ENCODE measurements around the gene SMG1.
A peak's percentile ranks its signal among the peaks of the same experiment; 100 is the strongest.
"Not testable (repeated sequence)": the region's sequence is repeated elsewhere in the genome, so short reads cannot be mapped to it uniquely, and the experiment has no call there.

The SMG1 gene

DNA sequence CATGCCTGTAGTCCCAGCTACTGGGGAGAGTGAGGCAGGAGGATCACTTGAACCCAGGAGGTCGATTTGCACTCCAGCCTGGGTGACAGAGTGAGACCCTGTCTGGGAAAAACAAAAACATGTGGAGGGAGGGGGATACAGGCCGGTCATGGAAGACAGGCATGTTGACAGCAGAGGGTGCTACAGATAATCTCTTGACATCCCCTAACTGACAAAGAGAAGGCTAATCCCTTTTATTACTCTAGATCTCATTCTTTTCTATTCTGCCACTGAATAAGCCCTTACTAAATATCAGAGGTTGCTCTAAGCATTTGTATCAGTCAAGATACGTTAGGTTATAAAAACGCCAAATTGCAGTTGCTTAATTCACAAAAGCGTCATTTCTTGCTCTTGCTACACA is 149.9 kb downstream of the SMG1 start:
- H3K36me3 ChIP-seq (ENCODE audit: control insufficient read depth in 4 of 4, insufficient read depth in 4 of 4, low read length in 3 of 4); H3K4me3 ChIP-seq (ENCODE audit: control insufficient read depth in 1 of 7, extremely low read depth in 1 of 7, insufficient read depth in 4 of 7, low read depth in 2 of 7, low read length in 6 of 7); H3K4me1 ChIP-seq (ENCODE audit: control extremely low read depth in 1 of 4, control insufficient read depth in 4 of 4, insufficient read depth in 4 of 4, low read length in 3 of 4); DNase-seq; H3K27ac ChIP-seq (ENCODE audit: insufficient read depth in 1 of 2, low read depth in 1 of 2, low read length in 2 of 2, poor library complexity in 1 of 2, severe bottlenecking in 2 of 2); POLR2A ChIA-PET; H3K27me3 ChIP-seq (replicated peaks in 2 of 5; ENCODE audit: control insufficient read depth in 4 of 5, insufficient read depth in 5 of 5, low read length in 4 of 5); H3K9me3 ChIP-seq (ENCODE audit: control extremely low read depth in 1 of 5, control insufficient read depth in 4 of 5, insufficient read depth in 2 of 5, low read depth in 1 of 5, low read length in 4 of 5); CTCF ChIA-PET: not testable (repeated sequence)
- 96% methylated on average over 4 of the region's 5 CpGs for WGBS (ENCODE audit: insufficient coverage)

DNA sequence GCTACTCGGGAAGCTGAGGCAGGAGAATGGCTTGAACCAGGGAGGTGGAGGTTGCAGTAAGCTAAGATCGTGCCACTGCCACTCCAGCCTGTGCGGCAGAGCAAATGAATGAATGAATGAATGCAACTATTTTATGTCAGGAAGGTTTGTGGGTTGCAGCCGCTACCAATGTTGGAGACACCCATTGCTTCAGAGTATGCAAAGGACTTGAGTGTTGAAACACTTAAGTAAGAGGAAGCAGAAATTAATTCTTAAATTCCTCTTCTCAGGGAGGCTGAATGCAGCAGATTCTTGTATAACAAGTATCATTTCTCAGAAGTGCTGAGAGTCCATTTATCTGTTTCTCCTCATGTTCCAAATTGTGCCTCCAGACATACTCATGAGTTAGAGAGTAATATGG is 151.6 kb downstream of the SMG1 start:
- H3K4me1 ChIP-seq (ENCODE audit: control extremely low read depth in 1 of 4, control insufficient read depth in 4 of 4, insufficient read depth in 4 of 4, low read length in 3 of 4); H3K9me3 ChIP-seq (ENCODE audit: control extremely low read depth in 1 of 5, control insufficient read depth in 4 of 5, insufficient read depth in 2 of 5, low read depth in 1 of 5, low read length in 4 of 5); H3K36me3 ChIP-seq (ENCODE audit: control insufficient read depth in 4 of 4, insufficient read depth in 4 of 4, low read length in 3 of 4); POLR2A ChIA-PET; H3K4me3 ChIP-seq (ENCODE audit: control insufficient read depth in 1 of 7, extremely low read depth in 1 of 7, insufficient read depth in 4 of 7, low read depth in 2 of 7, low read length in 6 of 7); H3K27ac ChIP-seq (ENCODE audit: insufficient read depth in 1 of 2, low read depth in 1 of 2, low read length in 2 of 2, poor library complexity in 1 of 2, severe bottlenecking in 2 of 2); H3K27me3 ChIP-seq (replicated peaks in 2 of 5; ENCODE audit: control insufficient read depth in 4 of 5, insufficient read depth in 5 of 5, low read length in 4 of 5): not testable (repeated sequence)
- peak in 2 of 3 donors; percentile 44 to 49 for DNase-seq
- CTCF ChIA-PET = interaction anchor here (0.7 to 1.0 kb wide), 2 partner anchors 15 to 46 kb away, joined by 3 read pairs; partner anchors contain the start of gene RPS15A
- WGBS (ENCODE audit: insufficient coverage) = 85% methylated on average over 4 of the region's 4 CpGs

DNA sequence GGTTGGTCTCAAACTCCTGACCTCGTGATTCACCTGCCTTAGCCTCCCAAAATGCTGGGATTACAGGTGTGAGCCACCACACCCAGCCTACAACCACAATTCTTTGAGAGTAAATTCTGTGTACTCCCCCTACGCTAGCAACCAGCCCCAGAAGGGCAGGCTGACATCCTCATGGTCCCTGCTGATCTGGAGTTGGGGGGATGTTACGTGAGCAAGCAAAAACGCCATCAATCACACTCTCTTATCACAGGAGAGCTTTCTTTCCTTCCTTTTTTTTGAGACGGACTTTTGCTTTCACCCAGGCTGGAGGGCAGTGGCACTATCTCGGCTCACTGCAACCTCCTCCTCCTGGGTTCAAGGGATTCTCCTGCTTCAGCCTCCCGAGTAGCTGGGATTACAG is 154.0 kb downstream of the SMG1 start:
- peak; percentile 55 to 85 (median 75) for DNase-seq
- H3K36me3 ChIP-seq (ENCODE audit: control insufficient read depth in 4 of 4, insufficient read depth in 4 of 4, low read length in 3 of 4); POLR2A ChIA-PET; H3K4me3 ChIP-seq (ENCODE audit: control insufficient read depth in 1 of 7, extremely low read depth in 1 of 7, insufficient read depth in 4 of 7, low read depth in 2 of 7, low read length in 6 of 7); H3K27ac ChIP-seq (ENCODE audit: insufficient read depth in 1 of 2, low read depth in 1 of 2, low read length in 2 of 2, poor library complexity in 1 of 2, severe bottlenecking in 2 of 2); CTCF ChIA-PET; H3K27me3 ChIP-seq (replicated peaks in 2 of 5; ENCODE audit: control insufficient read depth in 4 of 5, insufficient read depth in 5 of 5, low read length in 4 of 5); H3K9me3 ChIP-seq (ENCODE audit: control extremely low read depth in 1 of 5, control insufficient read depth in 4 of 5, insufficient read depth in 2 of 5, low read depth in 1 of 5, low read length in 4 of 5); H3K4me1 ChIP-seq (ENCODE audit: control extremely low read depth in 1 of 4, control insufficient read depth in 4 of 4, insufficient read depth in 4 of 4, low read length in 3 of 4): not testable (repeated sequence)
- WGBS (ENCODE audit: insufficient coverage) = 8% methylated on average over 4 of the region's 7 CpGs

DNA sequence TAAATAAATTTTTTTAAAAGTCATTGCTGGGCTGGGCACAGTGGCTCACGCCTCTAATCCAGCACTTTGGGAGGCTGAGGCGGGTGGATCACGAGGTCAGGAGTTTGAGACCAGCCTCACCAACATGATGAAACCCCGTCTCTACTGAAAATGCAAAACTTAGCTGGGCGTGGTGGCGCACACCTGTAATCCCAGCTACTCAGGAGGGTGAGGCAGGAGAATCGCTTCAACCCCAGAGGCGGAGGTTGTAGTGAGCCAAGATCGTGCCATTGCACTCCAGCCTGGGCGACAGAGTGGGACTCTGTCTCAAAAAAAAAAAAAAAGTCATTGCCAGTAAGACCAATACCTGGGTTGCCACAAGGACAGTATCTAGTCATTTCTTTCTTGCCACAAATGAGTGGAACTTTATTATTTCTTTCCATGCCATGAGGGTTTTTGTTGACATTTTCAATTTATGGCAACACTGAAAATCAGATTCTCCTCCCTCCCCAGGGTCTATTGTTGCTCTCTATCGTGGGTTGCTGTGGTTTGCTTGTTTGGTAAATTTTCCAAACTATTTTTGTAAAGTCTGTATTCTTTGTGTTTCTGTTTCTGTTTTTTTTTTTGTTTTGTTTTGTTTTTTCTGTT is 155.8 kb downstream of the SMG1 start:
- H3K4me3 ChIP-seq (ENCODE audit: control insufficient read depth in 1 of 7, extremely low read depth in 1 of 7, insufficient read depth in 4 of 7, low read depth in 2 of 7, low read length in 6 of 7); CTCF ChIA-PET; POLR2A ChIA-PET; H3K27me3 ChIP-seq (replicated peaks in 2 of 5; ENCODE audit: control insufficient read depth in 4 of 5, insufficient read depth in 5 of 5, low read length in 4 of 5); DNase-seq; H3K36me3 ChIP-seq (ENCODE audit: control insufficient read depth in 4 of 4, insufficient read depth in 4 of 4, low read length in 3 of 4); H3K4me1 ChIP-seq (ENCODE audit: control extremely low read depth in 1 of 4, control insufficient read depth in 4 of 4, insufficient read depth in 4 of 4, low read length in 3 of 4); H3K9me3 ChIP-seq (ENCODE audit: control extremely low read depth in 1 of 5, control insufficient read depth in 4 of 5, insufficient read depth in 2 of 5, low read depth in 1 of 5, low read length in 4 of 5); H3K27ac ChIP-seq (ENCODE audit: insufficient read depth in 1 of 2, low read depth in 1 of 2, low read length in 2 of 2, poor library complexity in 1 of 2, severe bottlenecking in 2 of 2): not testable (repeated sequence)
- 95% methylated on average over 6 of the region's 11 CpGs for WGBS (ENCODE audit: insufficient coverage)

DNA sequence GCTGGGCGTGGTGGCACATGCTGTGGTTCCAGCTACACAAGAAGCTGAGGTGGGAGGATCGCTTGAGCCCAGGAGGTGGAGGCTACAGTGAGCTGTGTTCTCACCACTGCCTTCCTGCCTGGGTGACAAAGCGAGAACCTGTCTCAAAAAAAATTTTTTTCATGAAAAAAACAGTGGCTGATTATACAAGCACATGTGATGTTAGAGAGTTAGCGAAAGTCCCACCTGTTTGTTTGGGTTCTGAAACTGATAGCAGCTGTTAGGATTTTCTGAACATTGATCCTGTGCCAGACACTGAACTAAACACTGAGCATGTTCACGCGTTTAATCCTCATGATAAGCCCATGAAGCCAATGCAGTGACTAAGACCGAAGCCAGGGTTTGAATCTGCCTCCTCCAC is 159.0 kb downstream of the SMG1 start:
- H3K27me3 ChIP-seq (replicated peaks in 2 of 5; ENCODE audit: control insufficient read depth in 4 of 5, insufficient read depth in 5 of 5, low read length in 4 of 5); H3K4me3 ChIP-seq (ENCODE audit: control insufficient read depth in 1 of 7, extremely low read depth in 1 of 7, insufficient read depth in 4 of 7, low read depth in 2 of 7, low read length in 6 of 7); POLR2A ChIA-PET; H3K36me3 ChIP-seq (ENCODE audit: control insufficient read depth in 4 of 4, insufficient read depth in 4 of 4, low read length in 3 of 4); CTCF ChIA-PET; H3K27ac ChIP-seq (ENCODE audit: insufficient read depth in 1 of 2, low read depth in 1 of 2, low read length in 2 of 2, poor library complexity in 1 of 2, severe bottlenecking in 2 of 2); H3K9me3 ChIP-seq (ENCODE audit: control extremely low read depth in 1 of 5, control insufficient read depth in 4 of 5, insufficient read depth in 2 of 5, low read depth in 1 of 5, low read length in 4 of 5); H3K4me1 ChIP-seq (ENCODE audit: control extremely low read depth in 1 of 4, control insufficient read depth in 4 of 4, insufficient read depth in 4 of 4, low read length in 3 of 4): not testable (repeated sequence)
- 21% methylated on average over 4 of the region's 7 CpGs for WGBS (ENCODE audit: insufficient coverage)
- DNase-seq = peak in 2 of 3 donors; percentile 54 to 65

DNA sequence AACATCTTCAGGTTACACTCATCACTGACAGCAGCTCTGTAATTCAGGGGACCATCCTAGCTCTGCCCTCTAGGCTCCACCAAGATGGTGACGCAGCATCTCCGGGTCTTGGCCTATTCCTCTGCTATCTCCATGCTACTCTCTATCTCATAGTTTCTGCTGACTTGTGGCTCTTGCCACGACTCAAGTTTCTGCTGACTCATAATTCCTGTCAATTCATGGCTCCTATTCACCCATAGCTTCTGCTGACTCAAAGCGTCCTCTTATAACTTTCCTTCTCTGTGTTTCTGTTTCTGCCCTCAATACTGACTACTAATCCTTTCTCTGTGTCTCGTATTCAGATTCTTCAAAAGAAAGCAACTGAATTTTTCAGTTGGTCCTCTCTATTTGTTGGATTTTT is 163.5 kb downstream of the SMG1 start:
- H3K27ac ChIP-seq (ENCODE audit: insufficient read depth in 1 of 2, low read depth in 1 of 2, low read length in 2 of 2, poor library complexity in 1 of 2, severe bottlenecking in 2 of 2); H3K9me3 ChIP-seq (ENCODE audit: control extremely low read depth in 1 of 5, control insufficient read depth in 4 of 5, insufficient read depth in 2 of 5, low read depth in 1 of 5, low read length in 4 of 5); H3K4me3 ChIP-seq (ENCODE audit: control insufficient read depth in 1 of 7, extremely low read depth in 1 of 7, insufficient read depth in 4 of 7, low read depth in 2 of 7, low read length in 6 of 7); H3K36me3 ChIP-seq (ENCODE audit: control insufficient read depth in 4 of 4, insufficient read depth in 4 of 4, low read length in 3 of 4); H3K4me1 ChIP-seq (ENCODE audit: control extremely low read depth in 1 of 4, control insufficient read depth in 4 of 4, insufficient read depth in 4 of 4, low read length in 3 of 4); CTCF ChIA-PET; DNase-seq; H3K27me3 ChIP-seq (replicated peaks in 2 of 5; ENCODE audit: control insufficient read depth in 4 of 5, insufficient read depth in 5 of 5, low read length in 4 of 5); POLR2A ChIA-PET: not testable (repeated sequence)
- no CpG with 5 or more reads among the region's 5 CpGs for WGBS (ENCODE audit: insufficient coverage)

DNA sequence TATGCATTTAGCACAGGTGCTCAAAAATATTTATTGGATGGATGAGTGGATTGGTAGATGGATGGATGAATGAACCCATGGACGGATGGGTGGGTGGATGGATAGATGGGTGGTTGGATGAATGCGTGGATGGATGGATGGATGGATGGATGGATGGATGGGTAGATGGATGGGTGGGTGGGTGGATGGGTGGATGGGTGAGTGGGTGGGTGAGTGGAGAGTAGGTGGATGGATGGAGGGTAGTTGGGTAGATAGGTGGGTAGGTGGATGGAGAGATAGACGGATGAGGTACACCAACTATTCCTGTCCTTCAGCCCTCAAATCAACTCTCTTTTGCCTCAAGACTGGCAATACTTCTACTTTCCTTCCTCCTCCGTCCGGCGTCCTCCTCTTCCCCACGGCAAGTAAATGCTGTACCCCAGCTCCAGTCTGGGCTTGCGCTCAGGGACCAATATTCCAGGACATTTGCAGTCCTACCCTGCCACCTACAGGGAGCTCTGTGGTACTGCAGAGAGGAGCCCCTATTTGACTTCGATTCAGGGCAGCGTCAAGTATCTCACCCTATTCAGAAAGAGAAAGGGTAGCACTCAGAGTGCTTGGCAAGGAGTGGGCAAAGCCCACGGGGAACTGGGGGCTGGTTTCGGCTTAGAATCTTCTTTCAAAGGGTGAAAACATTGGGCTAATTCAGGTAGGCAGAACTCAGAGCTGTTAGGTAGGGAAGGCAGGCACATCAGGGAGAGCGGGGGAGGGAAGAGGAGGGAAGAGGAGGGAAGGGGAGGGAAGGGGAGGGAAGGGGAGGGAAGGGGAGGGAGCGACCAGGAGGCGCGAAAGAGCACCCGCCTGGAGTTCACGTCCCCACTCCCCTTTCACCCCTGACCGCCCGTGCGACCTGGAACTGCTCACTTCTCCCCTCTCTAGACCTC is 166.3 kb downstream of the SMG1 start:
- POLR2A ChIA-PET; H3K27me3 ChIP-seq (replicated peaks in 2 of 5; ENCODE audit: control insufficient read depth in 4 of 5, insufficient read depth in 5 of 5, low read length in 4 of 5); CTCF ChIA-PET; H3K27ac ChIP-seq (ENCODE audit: insufficient read depth in 1 of 2, low read depth in 1 of 2, low read length in 2 of 2, poor library complexity in 1 of 2, severe bottlenecking in 2 of 2); H3K4me3 ChIP-seq (ENCODE audit: control insufficient read depth in 1 of 7, extremely low read depth in 1 of 7, insufficient read depth in 4 of 7, low read depth in 2 of 7, low read length in 6 of 7); H3K9me3 ChIP-seq (ENCODE audit: control extremely low read depth in 1 of 5, control insufficient read depth in 4 of 5, insufficient read depth in 2 of 5, low read depth in 1 of 5, low read length in 4 of 5); H3K4me1 ChIP-seq (ENCODE audit: control extremely low read depth in 1 of 4, control insufficient read depth in 4 of 4, insufficient read depth in 4 of 4, low read length in 3 of 4); H3K36me3 ChIP-seq (ENCODE audit: control insufficient read depth in 4 of 4, insufficient read depth in 4 of 4, low read length in 3 of 4): not testable (repeated sequence)
- peak in 2 of 3 donors; percentile 23 to 31 for DNase-seq
- WGBS (ENCODE audit: insufficient coverage) = 27% methylated on average over 6 of the region's 21 CpGs

Measured in common myeloid progenitor, CD34-positive (primary cell).